ENCODE measurements around the gene TERF2IP. TPM values are rescaled to one million over a fixed set of nuclear protein-coding genes. Genes with fewer than 3 reads are reported as not detected.

TERF2IP gene
- polyA plus RNA-seq, 1 donor from 2014 or later: 752 TPM

DNA sequence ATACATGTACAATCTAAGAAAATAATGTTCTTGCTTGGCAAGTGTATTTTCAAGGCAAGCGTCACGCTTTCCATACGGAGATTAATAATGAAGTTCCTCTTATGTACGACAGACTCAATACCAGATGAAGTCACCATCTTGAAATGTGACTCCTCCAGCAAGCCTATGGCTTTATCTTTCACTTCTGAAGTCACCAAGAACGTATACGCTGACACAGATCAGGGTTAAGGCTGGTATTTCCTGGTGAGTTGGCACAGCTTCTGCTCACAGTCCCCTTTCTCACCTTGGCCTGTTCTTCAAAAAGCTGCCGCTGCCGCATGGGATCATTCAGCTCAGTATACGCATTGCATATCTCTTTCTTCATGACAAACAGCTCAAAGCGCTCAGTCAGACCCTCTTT, 18.4 kb upstream of the TERF2IP start:
- Histone ChIP-seq H3K36me3 (ENCODE audit: insufficient read depth, low read length) (peaks cover 8% of the 10 kb centered on the region), H3K9me2 (ENCODE audit: insufficient read depth, low read length) (no peaks in the 10 kb centered on the region), H3K9ac (ENCODE audit: low read length) (no peak overlapping the region), H3F3A (ENCODE audit: insufficient read depth, low read length, poor library complexity, severe bottlenecking) (no peaks in the 10 kb centered on the region), H3K9me3 (ENCODE audit: low read length) (no peaks in the 10 kb centered on the region), H3K27ac (ENCODE audit: low read length) (no peak overlapping the region), H3K4me3 (ENCODE audit: low read length) (no peak overlapping the region), H3K79me2 (replicated peaks; ENCODE audit: insufficient read depth, low read length) (no peaks in the 10 kb centered on the region), H3K4me2 (ENCODE audit: low read length) (no peak overlapping the region), H4K20me1 (ENCODE audit: insufficient read depth) (no peaks in the 10 kb centered on the region), H2AFZ (ENCODE audit: low read depth, low read length) (no peak overlapping the region), H3K27me3 (ENCODE audit: insufficient read depth, low read depth, low read length) (no peaks in the 10 kb centered on the region)
- TF ChIP-seq, protein P1, sequence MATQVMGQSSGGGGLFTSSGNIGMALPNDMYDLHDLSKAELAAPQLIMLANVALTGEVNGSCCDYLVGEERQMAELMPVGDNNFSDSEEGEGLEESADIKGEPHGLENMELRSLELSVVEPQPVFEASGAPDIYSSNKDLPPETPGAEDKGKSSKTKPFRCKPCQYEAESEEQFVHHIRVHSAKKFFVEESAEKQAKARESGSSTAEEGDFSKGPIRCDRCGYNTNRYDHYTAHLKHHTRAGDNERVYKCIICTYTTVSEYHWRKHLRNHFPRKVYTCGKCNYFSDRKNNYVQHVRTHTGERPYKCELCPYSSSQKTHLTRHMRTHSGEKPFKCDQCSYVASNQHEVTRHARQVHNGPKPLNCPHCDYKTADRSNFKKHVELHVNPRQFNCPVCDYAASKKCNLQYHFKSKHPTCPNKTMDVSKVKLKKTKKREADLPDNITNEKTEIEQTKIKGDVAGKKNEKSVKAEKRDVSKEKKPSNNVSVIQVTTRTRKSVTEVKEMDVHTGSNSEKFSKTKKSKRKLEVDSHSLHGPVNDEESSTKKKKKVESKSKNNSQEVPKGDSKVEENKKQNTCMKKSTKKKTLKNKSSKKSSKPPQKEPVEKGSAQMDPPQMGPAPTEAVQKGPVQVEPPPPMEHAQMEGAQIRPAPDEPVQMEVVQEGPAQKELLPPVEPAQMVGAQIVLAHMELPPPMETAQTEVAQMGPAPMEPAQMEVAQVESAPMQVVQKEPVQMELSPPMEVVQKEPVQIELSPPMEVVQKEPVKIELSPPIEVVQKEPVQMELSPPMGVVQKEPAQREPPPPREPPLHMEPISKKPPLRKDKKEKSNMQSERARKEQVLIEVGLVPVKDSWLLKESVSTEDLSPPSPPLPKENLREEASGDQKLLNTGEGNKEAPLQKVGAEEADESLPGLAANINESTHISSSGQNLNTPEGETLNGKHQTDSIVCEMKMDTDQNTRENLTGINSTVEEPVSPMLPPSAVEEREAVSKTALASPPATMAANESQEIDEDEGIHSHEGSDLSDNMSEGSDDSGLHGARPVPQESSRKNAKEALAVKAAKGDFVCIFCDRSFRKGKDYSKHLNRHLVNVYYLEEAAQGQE (IDR thresholded peaks at IDR 0.05; ENCODE audit: borderline replicate concordance): no peak
- TF ChIP-seq RAD21 (conservative IDR thresholded peaks at IDR 0.05): no peak
- TF ChIP-seq EP300 (conservative IDR thresholded peaks at IDR 0.05; ENCODE audit: poor library complexity, severe bottlenecking): no peak
- TF ChIP-seq, protein P2, sequence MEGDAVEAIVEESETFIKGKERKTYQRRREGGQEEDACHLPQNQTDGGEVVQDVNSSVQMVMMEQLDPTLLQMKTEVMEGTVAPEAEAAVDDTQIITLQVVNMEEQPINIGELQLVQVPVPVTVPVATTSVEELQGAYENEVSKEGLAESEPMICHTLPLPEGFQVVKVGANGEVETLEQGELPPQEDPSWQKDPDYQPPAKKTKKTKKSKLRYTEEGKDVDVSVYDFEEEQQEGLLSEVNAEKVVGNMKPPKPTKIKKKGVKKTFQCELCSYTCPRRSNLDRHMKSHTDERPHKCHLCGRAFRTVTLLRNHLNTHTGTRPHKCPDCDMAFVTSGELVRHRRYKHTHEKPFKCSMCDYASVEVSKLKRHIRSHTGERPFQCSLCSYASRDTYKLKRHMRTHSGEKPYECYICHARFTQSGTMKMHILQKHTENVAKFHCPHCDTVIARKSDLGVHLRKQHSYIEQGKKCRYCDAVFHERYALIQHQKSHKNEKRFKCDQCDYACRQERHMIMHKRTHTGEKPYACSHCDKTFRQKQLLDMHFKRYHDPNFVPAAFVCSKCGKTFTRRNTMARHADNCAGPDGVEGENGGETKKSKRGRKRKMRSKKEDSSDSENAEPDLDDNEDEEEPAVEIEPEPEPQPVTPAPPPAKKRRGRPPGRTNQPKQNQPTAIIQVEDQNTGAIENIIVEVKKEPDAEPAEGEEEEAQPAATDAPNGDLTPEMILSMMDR (IDR thresholded peaks at IDR 0.05; ENCODE audit: poor library complexity, severe bottlenecking): no peak
- no peak for TF ChIP-seq SMC3 (conservative IDR thresholded peaks at IDR 0.05; ENCODE audit: poor library complexity)

DNA sequence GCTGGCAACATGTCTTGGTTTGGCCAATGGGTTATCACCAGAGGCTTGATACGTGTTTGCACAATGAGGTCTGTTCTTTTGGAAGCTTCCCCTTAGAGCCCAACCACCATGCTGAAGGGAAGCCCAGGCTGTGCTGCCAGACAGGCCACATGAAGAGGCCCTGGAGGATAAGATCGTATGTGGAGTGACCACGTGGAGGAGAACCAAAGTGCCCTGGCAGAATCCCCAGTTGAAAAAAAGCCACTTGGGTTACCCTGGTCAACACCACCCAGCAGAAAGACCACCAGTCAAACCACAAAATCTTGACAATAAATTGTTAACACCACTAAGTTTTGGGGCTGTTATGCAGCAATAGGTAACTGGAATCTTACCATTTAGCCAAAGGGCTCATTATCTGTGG, 17.5 kb upstream of the TERF2IP start:
- no peaks in the 10 kb centered on the region for H4K20me1 ChIP-seq (ENCODE audit: insufficient read depth)
- no peak overlapping the region for H3K4me2 ChIP-seq (ENCODE audit: low read length)
- no peak overlapping the region for H3K27ac ChIP-seq (ENCODE audit: low read length)
- TF ChIP-seq EP300 (conservative IDR thresholded peaks at IDR 0.05; ENCODE audit: poor library complexity, severe bottlenecking): no peak
- TF ChIP-seq RAD21 (conservative IDR thresholded peaks at IDR 0.05): no peak
- no peak for TF ChIP-seq SMC3 (conservative IDR thresholded peaks at IDR 0.05; ENCODE audit: poor library complexity)
- TF ChIP-seq EZH2 (IDR thresholded peaks at IDR 0.05; ENCODE audit: borderline replicate concordance, insufficient read depth, low read length, poor library complexity, severe bottlenecking): no peak
- TF ChIP-seq, protein P2 (IDR thresholded peaks at IDR 0.05; ENCODE audit: poor library complexity, severe bottlenecking): no peak
- no peak for TF ChIP-seq POLR2AphosphoS5 (IDR thresholded peaks at IDR 0.05)
- no peak for TF ChIP-seq TAF1 (IDR thresholded peaks at IDR 0.05; ENCODE audit: low read depth)
- TF ChIP-seq MXI1 (conservative IDR thresholded peaks at IDR 0.05; ENCODE audit: poor library complexity, severe bottlenecking): no peak
- TF ChIP-seq, protein P1 (IDR thresholded peaks at IDR 0.05; ENCODE audit: borderline replicate concordance): no peak
- H3K79me2 ChIP-seq (replicated peaks; ENCODE audit: insufficient read depth, low read length): no peaks in the 10 kb centered on the region
- H3K9me2 ChIP-seq (ENCODE audit: insufficient read depth, low read length): no peaks in the 10 kb centered on the region
- no peak overlapping the region for H3K9ac ChIP-seq (ENCODE audit: low read length)
- no peak overlapping the region for H2AFZ ChIP-seq (ENCODE audit: low read depth, low read length)
- H3F3A ChIP-seq (ENCODE audit: insufficient read depth, low read length, poor library complexity, severe bottlenecking): no peaks in the 10 kb centered on the region
- H3K4me3 ChIP-seq (ENCODE audit: low read length): no peak overlapping the region
- H3K36me3 ChIP-seq (ENCODE audit: insufficient read depth, low read length): peaks cover 8% of the 10 kb centered on the region
- no peaks in the 10 kb centered on the region for H3K27me3 ChIP-seq (ENCODE audit: insufficient read depth, low read depth, low read length)
- no peaks in the 10 kb centered on the region for H3K9me3 ChIP-seq (ENCODE audit: low read length)

Measured in neural cell (in vitro differentiated cells).